Stimulated activated naive B cell treated with anti-CD40 and anti-IgM and Interleukin-4, amounts not matched to agents 10 μg/mL and 1 μg/mL and 100 μg/mL, for 72 hours (primary cell): ENCODE results near the gene AGRP.

Source experiments
- ATAC-seq, 2 donors: fragments of 150-1000 bp; cut with Tn5 transposase; replicated peaks; 2 replicates each; pipeline ENCODE4 v1.10.0; 2021; ENCODE audit warnings: moderate library complexity in 1 of 2
- DNase-seq: peaks from one replicate; pipeline ENCODE4 v3.0.0; 2021
- H3K27ac Mint-ChIP-seq: one replicate; pipeline ENCODE4 v1.8.0; 2022; ENCODE audit warnings: mild to moderate bottlenecking, mixed read lengths
- H3K27me3 Mint-ChIP-seq, 2 donors: one replicate each; pipeline ENCODE4 v1.8.0; 2022; ENCODE audit warnings: mixed read lengths in 2 of 2
- H3K36me3 Mint-ChIP-seq, 2 donors: one replicate each; pipeline ENCODE4 v1.8.0; 2022; ENCODE audit warnings: mixed read lengths in 2 of 2, mild to moderate bottlenecking in 1 of 2
- H3K4me1 Mint-ChIP-seq, 2 donors: one replicate each; pipeline ENCODE4 v1.8.0; 2022; ENCODE audit warnings: mixed read lengths in 2 of 2, mild to moderate bottlenecking in 1 of 2
- H3K4me3 Mint-ChIP-seq, 2 donors: one replicate each; pipeline ENCODE4 v1.8.0; 2022; ENCODE audit warnings: mild to moderate bottlenecking in 2 of 2, mixed read lengths in 2 of 2, moderate library complexity in 1 of 2
- H3K9me3 Mint-ChIP-seq, 2 donors: one replicate each; pipeline ENCODE4 v1.8.0; 2022; ENCODE audit warnings: mixed read lengths in 2 of 2, mild to moderate bottlenecking in 1 of 2

The AGRP gene, protein sequence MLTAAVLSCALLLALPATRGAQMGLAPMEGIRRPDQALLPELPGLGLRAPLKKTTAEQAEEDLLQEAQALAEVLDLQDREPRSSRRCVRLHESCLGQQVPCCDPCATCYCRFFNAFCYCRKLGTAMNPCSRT

DNA sequence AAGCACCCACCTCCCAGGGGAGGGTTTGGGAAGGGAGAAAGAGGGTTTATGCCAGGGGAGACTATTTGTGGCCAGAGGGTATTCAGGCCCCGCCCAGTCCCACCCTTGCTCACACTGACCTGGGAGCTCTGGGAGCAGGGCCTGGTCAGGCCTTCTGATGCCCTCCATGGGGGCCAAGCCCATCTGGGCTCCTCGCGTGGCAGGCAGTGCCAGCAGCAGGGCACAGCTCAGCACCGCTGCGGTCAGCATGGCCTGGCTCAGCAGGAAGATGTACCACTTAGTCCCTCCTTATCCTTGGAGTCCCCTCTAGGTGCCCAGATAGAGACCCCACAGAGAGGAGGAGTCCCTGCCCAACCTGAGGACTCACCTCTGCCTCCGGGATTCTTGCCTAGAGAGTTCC lies at the start of gene AGRP:
TSS of gene AGRP (minus strand) at position 398 of the 400 bp plus-strand sequence. CDS start at position 249, 149 bp downstream.
- ATAC-seq (no peak), DNase-seq (no peak)
- peak within 1 kb of the TSS; percentile 100 for H3K4me3 Mint-ChIP-seq
- no peaks in the 10 kb centered on the region for H3K9me3 Mint-ChIP-seq
- H3K27me3 Mint-ChIP-seq = no peaks in the 10 kb centered on the region
- peaks cover 14 to 25% of the 10 kb centered on the region in 2 donors for H3K36me3 Mint-ChIP-seq
- peaks cover 42 to 63% of the 10 kb centered on the region in 2 donors for H3K4me1 Mint-ChIP-seq
- H3K27ac Mint-ChIP-seq = peak within 1 kb of the TSS; percentile 100

DNA sequence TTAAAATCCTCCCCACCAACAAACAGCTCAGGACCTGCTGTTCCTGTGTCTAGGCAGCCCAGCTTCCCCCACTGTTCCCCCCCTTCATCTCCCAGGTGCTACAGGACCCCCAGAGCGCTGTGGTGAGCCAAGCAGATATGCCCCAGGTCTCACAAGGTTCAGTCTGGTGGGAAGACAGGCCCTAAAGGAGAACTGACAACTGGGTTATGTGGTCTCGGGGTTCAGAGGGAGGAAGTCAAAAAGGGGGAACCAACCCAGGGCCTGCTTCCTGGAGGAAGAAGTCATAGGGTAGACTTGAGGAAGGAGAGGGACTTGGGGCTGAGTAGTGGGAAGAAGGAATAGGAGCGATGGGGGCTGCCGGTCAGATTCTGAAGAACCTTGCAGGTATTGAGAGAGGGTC lies 47.9 kb upstream of the AGRP start:
- H3K36me3 Mint-ChIP-seq = peaks cover 12 to 27% of the 10 kb centered on the region in 2 donors
- no peaks in the 10 kb centered on the region for H3K27me3 Mint-ChIP-seq
- peaks cover 52 to 79% of the 10 kb centered on the region in 2 donors for H3K4me1 Mint-ChIP-seq
- peak overlapping the region; percentile 92 for H3K27ac Mint-ChIP-seq
- H3K4me3 Mint-ChIP-seq = peak overlapping the region; percentile 86 to 88
- H3K9me3 Mint-ChIP-seq = no peaks in the 10 kb centered on the region
- no peak for DNase-seq
- ATAC-seq = peak; percentile 10 to 15

DNA sequence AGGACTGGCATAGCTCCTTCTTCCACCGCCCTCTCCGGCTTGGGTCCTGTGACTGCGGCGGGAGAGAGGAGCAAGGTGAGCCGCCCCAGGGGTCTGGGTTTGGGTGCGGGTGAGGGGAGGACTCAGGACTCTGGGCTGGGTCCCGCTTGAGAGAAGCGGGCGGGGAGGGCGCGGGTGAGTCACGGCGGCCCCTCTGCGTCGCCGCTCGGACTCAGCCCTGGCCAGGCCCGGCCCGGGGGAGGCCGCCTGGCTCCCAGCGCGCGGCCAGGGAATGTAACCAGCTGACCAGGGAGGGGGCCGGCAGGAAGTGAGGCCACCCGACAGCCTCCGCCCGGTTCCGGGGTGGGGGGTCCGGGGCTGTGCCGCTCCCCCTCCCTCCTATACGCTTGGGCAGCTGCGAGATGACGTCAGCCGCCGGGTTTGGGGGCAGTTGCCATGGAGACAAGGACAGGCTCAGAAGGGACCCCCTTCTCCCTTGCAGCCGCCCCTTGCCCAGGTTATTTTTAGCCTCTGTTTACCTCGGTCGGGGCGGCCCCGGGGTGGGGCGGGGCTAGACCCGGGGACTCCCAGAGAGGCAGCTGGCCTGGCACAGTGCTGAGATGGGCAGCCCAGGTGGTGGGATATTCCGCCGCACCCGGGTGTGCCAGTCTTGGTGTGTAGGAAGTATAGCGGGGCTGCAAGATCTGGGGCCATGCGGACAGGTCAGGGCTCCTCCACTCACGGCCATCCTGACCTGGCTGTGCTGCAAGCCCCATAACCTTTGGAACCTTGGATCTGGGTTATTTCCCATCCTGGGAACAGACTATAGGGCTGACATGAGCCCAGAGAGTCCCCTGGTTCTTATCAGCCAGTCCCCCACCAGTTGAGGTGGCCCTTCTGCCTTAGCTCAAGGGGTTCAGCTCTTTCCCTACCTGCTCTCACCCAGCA lies 46.9 kb upstream of the AGRP start:
- Mint-ChIP-seq H3K27me3 (no peaks in the 10 kb centered on the region), H3K9me3 (no peaks in the 10 kb centered on the region), H3K4me3 (peak overlapping the region; percentile 88 to 95), H3K27ac (peak overlapping the region; percentile 96), H3K36me3 (peaks cover 16 to 34% of the 10 kb centered on the region in 2 donors), H3K4me1 (peaks cover 48 to 77% of the 10 kb centered on the region in 2 donors)
- DNase-seq (peak; percentile 69), ATAC-seq (peak; percentile 62 to 64)

DNA sequence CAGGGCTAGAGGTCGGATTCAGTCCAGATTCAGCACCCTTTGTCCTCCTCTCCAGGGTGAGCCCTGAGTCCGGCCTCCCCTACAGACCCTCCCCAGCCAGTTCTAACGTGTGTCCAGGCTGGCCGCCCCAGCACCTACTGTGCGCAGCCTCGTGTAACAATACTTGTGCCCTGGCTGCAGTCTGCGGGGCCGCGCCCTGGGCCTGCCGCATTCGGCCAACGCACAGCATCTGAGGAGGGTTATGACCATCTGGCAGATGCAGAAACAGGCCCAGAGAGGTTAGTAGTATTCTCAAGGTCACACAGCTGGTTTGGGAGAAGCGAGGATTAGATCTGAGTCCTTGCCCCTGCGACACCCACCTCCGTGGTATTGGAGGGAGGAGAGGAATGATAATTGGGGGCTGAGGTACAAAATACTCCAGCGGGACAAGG lies 46.2 kb upstream of the AGRP start:
- peaks cover 50 to 77% of the 10 kb centered on the region in 2 donors for H3K4me1 Mint-ChIP-seq
- ATAC-seq = peak; percentile 24 to 25
- H3K27ac Mint-ChIP-seq = peak overlapping the region; percentile 96
- H3K4me3 Mint-ChIP-seq = peak overlapping the region; percentile 88 to 95
- H3K27me3 Mint-ChIP-seq = no peaks in the 10 kb centered on the region
- H3K9me3 Mint-ChIP-seq = no peaks in the 10 kb centered on the region
- H3K36me3 Mint-ChIP-seq = peaks cover 21 to 39% of the 10 kb centered on the region in 2 donors
- DNase-seq = no peak

DNA sequence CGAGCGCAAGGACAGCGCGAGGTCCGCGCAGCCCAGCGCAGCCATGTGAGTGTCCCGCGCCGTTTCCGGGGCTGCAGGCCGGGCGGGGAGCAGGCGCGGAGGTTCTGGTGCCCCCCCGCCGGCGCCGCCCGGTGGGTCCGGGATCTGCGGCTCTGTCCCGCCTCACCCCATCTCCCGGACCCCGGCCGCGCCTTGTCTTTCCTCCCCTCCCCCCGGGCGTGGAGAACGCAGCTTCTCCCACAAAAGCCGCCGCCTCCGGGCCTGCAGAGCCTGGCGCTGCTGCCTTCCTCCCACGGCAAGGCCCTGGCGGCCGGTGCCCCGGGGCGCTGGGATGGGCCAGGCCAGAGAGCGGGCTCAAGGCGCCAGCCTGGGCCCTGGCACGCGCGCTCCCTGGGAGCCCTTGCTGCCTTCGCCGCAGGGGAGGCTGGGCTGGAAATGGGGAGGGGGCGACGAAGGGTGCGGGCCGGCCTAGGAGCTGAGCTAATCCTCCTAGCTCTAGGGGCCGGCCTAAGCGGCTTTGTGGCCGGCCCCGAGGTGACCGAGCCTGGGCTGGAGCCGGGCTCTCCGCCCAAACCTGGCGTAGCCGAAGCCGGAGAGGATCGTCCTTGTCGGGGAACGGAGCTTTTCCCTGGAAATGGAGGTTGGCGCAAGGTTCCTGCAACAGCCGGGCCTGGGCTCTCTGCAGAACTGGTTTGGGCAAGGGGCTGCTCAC lies 45.7 kb upstream of the AGRP start:
- H3K36me3 Mint-ChIP-seq = peaks cover 25 to 44% of the 10 kb centered on the region in 2 donors
- H3K4me3 Mint-ChIP-seq = peak overlapping the region; percentile 88 to 95
- peaks cover 51 to 79% of the 10 kb centered on the region in 2 donors for H3K4me1 Mint-ChIP-seq
- peak overlapping the region; percentile 96 for H3K27ac Mint-ChIP-seq
- peak; percentile 33 to 35 for ATAC-seq
- no peaks in the 10 kb centered on the region for H3K9me3 Mint-ChIP-seq
- no peaks in the 10 kb centered on the region for H3K27me3 Mint-ChIP-seq
- DNase-seq = no peak

DNA sequence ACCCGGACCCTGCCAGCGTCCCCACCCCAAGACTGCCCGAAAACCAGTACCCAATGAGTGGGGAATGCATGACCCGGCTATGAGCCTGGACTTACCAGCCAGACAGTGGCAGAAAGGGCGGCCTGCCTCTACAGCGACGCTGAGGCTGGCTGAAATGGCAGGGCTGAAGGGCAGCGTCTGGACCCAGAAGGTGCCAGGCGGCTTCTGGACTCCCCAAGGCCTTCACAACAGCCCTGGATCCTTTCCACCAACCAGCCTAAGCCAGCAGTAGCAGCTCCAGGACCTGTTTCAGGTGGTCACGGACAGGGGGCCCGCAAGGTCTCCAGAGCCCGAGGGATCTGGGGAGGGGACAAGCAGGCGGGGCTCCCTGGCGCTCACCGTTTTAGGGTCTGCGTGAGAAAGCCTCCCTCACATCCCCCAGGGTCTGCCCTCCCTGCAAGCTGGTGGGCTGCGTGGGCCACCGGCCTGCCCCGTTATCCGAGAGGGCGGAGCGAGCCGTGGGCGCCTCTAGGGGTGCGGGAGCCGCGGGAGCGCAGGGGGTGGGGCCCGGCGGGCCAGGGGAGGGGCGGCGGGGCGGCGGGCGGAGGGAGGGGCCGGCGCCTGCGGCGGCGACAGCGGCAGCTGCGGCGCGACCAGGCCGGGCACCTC lies 45.0 kb upstream of the AGRP start, which contains the start of gene RIPOR1:
TSS of gene RIPOR1 (plus strand) at position 608 of the 648 bp plus-strand sequence. CDS start 9,618 bp downstream, outside the sequence.
- H3K4me1 Mint-ChIP-seq = peaks cover 51 to 79% of the 10 kb centered on the region in 2 donors
- H3K36me3 Mint-ChIP-seq = peaks cover 28 to 46% of the 10 kb centered on the region in 2 donors
- H3K9me3 Mint-ChIP-seq = no peaks in the 10 kb centered on the region
- H3K27ac Mint-ChIP-seq = peak within 1 kb of the TSS; percentile 96
- H3K4me3 Mint-ChIP-seq = peak within 1 kb of the TSS; percentile 88 to 95
- ATAC-seq (peak; percentile 28 to 30), DNase-seq (no peak)
- H3K27me3 Mint-ChIP-seq = no peaks in the 10 kb centered on the region

DNA sequence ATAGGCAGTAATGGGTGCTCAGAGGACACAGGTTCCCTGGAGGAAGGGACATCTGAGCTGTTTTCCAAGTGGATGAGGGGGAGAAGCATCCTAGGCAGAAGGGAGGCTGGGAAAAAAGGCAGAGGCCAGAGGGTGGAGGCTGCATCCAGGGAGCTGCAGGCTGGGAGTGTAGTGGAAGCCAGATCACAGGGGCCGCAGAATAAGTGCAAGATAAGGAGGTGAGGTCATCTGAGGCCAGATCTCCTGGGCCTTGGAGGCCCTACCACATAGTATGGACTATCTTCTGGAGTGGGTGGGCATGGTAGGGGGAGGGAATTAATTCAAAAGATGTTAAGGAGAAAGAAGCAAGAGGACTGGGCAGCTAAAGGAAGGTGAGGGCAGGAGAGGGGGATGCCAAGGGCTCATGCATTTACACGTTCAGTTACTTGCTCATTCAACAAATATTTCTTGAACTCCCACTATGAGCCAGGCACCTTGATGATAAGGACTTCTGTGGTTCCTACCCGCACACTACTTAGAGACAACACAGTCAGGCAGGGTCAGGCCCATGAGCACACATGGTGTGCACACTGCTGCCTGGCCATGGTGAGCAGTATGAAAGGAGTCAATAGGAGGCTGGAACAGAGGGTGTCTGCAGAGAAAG lies 42.9 kb upstream of the AGRP start:
- H3K9me3 Mint-ChIP-seq = no peaks in the 10 kb centered on the region
- H3K27me3 Mint-ChIP-seq = no peaks in the 10 kb centered on the region
- H3K4me3 Mint-ChIP-seq = no peak overlapping the region
- no peak for DNase-seq
- H3K4me1 Mint-ChIP-seq = peaks cover 45 to 73% of the 10 kb centered on the region in 2 donors
- H3K27ac Mint-ChIP-seq = peak overlapping the region; percentile 26
- ATAC-seq = no peak
- H3K36me3 Mint-ChIP-seq = peaks cover 29 to 45% of the 10 kb centered on the region in 2 donors

DNA sequence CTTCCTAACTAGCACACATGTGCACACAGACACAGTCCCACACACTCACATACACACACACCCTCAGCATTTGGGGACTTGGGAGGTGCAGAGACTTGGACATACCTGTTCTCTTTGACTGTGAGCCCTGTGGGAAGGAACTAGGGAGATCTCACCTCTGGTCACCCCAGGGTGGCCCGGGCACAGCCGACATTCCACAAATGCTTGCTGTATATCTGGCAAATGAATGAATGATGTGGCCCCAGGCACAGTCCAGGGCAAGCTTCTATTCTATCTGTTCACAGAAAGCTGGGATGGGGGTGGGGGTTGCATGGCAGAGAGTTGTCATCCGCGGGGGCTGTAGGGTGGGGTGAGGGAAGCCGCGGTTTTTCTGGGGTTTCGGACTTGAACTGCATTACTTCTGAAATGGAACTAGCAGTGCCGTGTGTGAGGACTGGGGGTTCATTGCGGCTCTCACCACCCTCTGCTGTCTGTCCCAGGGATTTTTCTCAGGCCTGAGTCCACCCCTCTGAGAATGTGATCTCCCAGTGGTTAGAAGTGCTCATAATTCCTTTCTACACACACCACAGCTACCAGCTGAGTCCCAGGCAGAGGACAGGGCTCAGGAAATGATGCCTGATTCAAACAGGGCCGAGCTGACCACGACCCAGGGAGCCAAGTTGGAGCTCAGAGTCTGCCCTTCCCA lies 42.0 kb upstream of the AGRP start:
- H3K27me3 Mint-ChIP-seq = no peaks in the 10 kb centered on the region
- H3K36me3 Mint-ChIP-seq = peaks cover 36 to 51% of the 10 kb centered on the region in 2 donors
- no peak overlapping the region for H3K4me3 Mint-ChIP-seq
- no peak for DNase-seq
- ATAC-seq = no peak
- peak overlapping the region; percentile 53 for H3K27ac Mint-ChIP-seq
- peaks cover 46 to 73% of the 10 kb centered on the region in 2 donors for H3K4me1 Mint-ChIP-seq
- H3K9me3 Mint-ChIP-seq = no peaks in the 10 kb centered on the region

DNA sequence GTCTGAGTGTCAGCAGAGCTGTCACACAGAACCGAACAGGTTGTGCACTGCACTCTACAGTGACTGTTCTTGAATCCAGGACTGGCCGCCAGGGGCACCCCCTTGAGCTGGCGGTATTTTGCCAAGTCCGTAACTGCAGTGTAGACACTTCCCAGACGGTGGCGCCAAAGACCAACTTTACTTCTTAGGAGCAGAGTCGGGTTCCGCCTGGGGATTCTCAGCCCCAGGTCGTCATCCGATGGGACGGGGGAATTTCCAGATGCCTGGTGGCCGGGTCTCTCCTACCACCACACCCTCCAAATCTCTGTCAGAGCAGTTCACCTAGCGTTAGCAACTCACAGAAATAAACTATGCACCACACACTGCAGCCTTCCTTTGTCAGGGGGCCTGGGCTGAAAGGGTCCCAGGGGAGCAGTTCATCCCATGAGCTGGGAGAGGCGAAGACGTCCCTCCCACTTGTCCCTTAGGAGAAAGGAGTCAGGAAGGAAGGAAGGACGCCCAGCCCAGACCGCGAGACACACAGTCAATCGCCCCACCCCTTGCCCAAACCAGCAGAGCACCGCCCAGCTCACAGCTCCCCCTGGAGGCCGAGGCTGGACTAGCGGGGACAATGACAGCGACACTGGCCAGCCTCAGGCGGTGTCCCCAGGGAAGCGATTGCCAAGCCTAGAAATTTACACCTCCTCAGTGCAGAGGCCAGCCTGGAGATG lies 37.9 kb upstream of the AGRP start:
- peak overlapping the region; percentile 98 for H3K27ac Mint-ChIP-seq
- peaks cover 63 to 85% of the 10 kb centered on the region in 2 donors for H3K4me1 Mint-ChIP-seq

DNA sequence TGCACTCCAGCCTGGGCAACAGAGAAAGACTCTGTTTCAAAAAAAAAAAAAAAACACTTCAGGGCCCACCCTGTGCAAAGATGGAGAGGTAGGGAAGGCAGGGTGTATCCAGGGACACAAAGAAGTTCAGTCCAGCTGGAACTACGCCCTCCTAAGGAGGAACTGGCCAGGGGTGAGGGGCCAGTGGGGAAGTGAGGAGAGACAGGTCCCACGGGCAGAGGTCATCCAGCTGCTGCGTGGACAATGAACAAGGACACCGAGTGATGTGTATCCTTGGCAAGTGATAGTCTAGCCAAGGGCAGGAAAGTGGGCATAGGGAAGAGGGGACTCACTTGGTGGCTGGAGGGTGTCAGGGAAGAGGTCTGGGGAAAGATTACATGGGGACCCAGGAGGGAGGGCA lies 35.9 kb upstream of the AGRP start:
- Mint-ChIP-seq H3K4me3 (peak overlapping the region; percentile 94 to 95), H3K36me3 (peaks cover 32 to 41% of the 10 kb centered on the region in 2 donors), H3K27me3 (no peaks in the 10 kb centered on the region), H3K9me3 (no peaks in the 10 kb centered on the region), H3K4me1 (peaks cover 60 to 85% of the 10 kb centered on the region in 2 donors), H3K27ac (peak overlapping the region; percentile 96)
- DNase-seq (no peak), ATAC-seq (no peak)

More for the DNA sequence above, 37.9 kb upstream of the AGRP start:
- ATAC-seq = peak; percentile 70 to 77
- H3K36me3 Mint-ChIP-seq = peaks cover 46 to 57% of the 10 kb centered on the region in 2 donors
- no peaks in the 10 kb centered on the region for H3K9me3 Mint-ChIP-seq
- peak overlapping the region; percentile 90 to 94 for H3K4me3 Mint-ChIP-seq
- DNase-seq = peak; percentile 96
- H3K27me3 Mint-ChIP-seq = no peaks in the 10 kb centered on the region

DNA sequence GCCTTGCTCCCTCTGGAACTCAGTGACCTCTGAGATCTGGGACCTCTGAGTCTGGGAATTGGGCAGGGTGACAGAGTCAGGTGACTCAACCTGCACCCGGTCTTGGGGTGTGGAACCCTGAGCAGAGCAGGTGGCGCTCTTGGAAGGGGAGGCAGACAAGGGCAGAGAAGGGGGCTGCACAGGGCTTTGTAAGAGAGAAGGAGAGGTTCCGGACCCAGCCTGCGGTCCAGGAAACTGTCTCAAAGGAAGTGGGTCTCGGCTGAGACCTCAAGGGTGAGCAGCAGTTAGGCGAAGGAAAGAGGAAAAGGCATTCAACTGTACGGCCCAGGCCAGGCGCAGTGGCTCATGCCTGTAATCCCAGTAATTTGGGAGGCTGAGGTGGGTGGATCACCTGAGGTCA lies 35.3 kb upstream of the AGRP start:
- peaks cover 57 to 80% of the 10 kb centered on the region in 2 donors for H3K4me1 Mint-ChIP-seq
- no peak for DNase-seq
- H3K27ac Mint-ChIP-seq = peak overlapping the region; percentile 96
- H3K4me3 Mint-ChIP-seq = peak overlapping the region; percentile 94 to 95
- peaks cover 30 to 36% of the 10 kb centered on the region in 2 donors for H3K36me3 Mint-ChIP-seq
- no peaks in the 10 kb centered on the region for H3K9me3 Mint-ChIP-seq
- H3K27me3 Mint-ChIP-seq = no peaks in the 10 kb centered on the region
- no peak for ATAC-seq

DNA sequence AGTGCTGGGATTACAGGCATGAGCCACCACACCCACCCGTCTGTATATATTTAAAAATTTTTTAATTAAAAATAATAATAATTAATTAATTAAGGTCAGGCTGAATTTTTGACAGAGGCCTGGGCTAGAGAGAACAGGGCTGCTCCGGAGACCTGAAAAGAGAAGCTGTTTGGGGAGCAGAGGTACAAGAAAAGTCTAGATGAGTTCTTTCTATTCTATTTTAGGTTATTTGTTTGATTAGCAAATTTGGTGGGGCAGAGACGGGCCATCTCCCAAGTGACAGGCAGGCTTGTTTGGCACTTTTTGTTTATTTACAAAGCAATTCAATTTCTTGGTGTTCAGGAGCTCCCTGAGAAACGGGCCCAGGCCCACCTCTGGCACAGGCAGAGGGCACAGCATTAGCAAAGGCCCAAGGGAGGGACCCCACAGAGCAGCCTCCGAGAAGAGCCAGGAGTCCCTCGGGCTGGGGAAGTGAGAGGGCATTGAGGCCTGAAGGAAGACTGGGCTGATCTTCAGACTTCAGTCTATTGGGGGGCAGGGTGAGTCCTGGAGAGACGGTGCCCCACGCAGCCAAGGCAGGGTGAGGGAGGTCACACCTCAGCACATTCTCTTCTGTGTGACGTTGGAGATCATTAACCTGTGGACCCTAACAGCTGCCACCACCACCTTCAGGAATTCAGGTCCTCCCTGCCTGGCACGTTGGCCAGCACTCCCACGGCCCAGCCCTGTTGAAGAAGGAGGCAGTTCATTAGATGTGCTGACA lies 34.5 kb upstream of the AGRP start:
- peaks cover 56 to 82% of the 10 kb centered on the region in 2 donors for H3K4me1 Mint-ChIP-seq
- H3K9me3 Mint-ChIP-seq = no peaks in the 10 kb centered on the region
- H3K36me3 Mint-ChIP-seq = peaks cover 27 to 33% of the 10 kb centered on the region in 2 donors
- H3K27me3 Mint-ChIP-seq = no peaks in the 10 kb centered on the region
- H3K27ac Mint-ChIP-seq = peak overlapping the region; percentile 96
- DNase-seq = peak; percentile 84
- peak; percentile 73 to 78 for ATAC-seq
- H3K4me3 Mint-ChIP-seq = peak overlapping the region; percentile 94 to 95
